HCT116 (cell line): ENCODE measurements around the gene GREB1L.

Experiments used
- EGR1 ChIP-seq: IDR thresholded peaks from 2 replicates; pipeline ENCODE4 v1.6.1; 2012; ENCODE audit warnings: low read depth
- EZH2 ChIP-seq: fragments of 200-600 bp; sonication (generic); IDR thresholded peaks from 2 replicates; pipeline ENCODE4 v1.6.1; 2017; ENCODE audit warnings: antibody characterized with exemption, mixed run types
- EZH2phosphoT487 ChIP-seq: fragments of 200-600 bp; IDR thresholded peaks from 2 replicates; pipeline ENCODE4 v1.6.1; 2018; ENCODE audit warnings: antibody characterized with exemption, borderline replicate concordance
- POLR2A ChIP-seq: IDR thresholded peaks from 2 replicates; pipeline ENCODE4 v1.7.0; 2011; ENCODE audit warnings: borderline replicate concordance; ENCODE audit not compliant: insufficient read depth, insufficient read length; ENCODE audit errors: extremely low read depth
- POLR2AphosphoS5 ChIP-seq: IDR thresholded peaks from 2 replicates; pipeline ENCODE4 v1.6.1; 2011; ENCODE audit warnings: mild to moderate bottlenecking, low read depth, low read length, moderate library complexity
- RAD21 ChIP-seq: IDR thresholded peaks from 2 replicates; pipeline ENCODE4 v1.6.1; 2012; ENCODE audit warnings: low read depth, mild to moderate bottlenecking
- SIN3A ChIP-seq: IDR thresholded peaks from 2 replicates; pipeline ENCODE4 v1.6.1; 2012; ENCODE audit warnings: low read depth
- YY1 ChIP-seq: IDR thresholded peaks from 2 replicates; pipeline ENCODE4 v1.6.1; 2011; ENCODE audit warnings: low read length, low read depth, moderate library complexity, mild to moderate bottlenecking; ENCODE audit not compliant: insufficient replicate concordance; ENCODE audit errors: extremely low read depth
- TF ChIP-seq, protein P1 (sequence below), 3 experiments: fragments of 200-600 bp in 1 of 3; sonication (generic) in 1 of 3; IDR thresholded peaks in 2 of 3; conservative IDR thresholded peaks in 1 of 3; 2 replicates each; pipeline ENCODE4 v1.5.1; 2012 to 2017; ENCODE audit warnings: low read depth in 2 of 3, low read length in 2 of 3, antibody characterized with exemption in 1 of 3, borderline replicate concordance in 1 of 3, control low read depth in 1 of 3, mild to moderate bottlenecking in 1 of 3, mixed read lengths in 1 of 3, mixed run types in 1 of 3, moderate library complexity in 1 of 3; ENCODE audit not compliant: insufficient read depth in 1 of 3

DNA sequence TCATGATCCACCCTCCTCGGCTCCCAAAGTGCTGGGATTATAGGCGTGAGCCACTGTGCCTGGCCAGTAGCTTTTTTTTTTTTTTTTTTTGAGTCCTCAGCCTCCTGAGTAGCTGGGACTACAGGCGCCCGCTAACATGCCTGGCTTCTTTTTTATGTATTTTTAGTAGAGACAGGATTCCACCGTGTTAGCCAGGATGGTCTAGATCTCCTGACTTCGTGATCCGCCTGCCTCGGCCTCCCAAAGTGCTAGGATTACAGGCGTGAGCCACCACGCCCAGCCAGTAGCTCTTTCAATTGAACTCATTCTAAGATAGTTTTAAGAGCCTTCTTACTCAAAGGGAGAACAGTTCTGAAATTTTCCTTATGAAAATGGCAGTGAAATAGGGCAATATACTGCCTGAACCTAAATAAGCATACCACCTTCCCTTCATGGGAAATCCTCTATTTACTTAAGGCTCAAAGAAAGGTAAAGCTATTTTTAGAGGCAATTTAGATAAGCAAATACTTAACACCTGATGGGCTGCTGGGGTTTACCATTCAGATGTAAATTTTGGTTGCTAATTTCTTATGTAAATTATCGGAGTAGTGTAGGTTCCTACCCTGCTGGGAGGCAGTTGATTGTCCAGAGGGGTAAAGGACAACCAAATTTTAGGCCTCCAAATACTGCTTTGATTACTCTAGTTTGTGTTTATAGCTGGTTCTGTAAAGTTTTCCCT, 144.7 kb downstream of the GREB1L start:
- TF ChIP-seq, protein P1, sequence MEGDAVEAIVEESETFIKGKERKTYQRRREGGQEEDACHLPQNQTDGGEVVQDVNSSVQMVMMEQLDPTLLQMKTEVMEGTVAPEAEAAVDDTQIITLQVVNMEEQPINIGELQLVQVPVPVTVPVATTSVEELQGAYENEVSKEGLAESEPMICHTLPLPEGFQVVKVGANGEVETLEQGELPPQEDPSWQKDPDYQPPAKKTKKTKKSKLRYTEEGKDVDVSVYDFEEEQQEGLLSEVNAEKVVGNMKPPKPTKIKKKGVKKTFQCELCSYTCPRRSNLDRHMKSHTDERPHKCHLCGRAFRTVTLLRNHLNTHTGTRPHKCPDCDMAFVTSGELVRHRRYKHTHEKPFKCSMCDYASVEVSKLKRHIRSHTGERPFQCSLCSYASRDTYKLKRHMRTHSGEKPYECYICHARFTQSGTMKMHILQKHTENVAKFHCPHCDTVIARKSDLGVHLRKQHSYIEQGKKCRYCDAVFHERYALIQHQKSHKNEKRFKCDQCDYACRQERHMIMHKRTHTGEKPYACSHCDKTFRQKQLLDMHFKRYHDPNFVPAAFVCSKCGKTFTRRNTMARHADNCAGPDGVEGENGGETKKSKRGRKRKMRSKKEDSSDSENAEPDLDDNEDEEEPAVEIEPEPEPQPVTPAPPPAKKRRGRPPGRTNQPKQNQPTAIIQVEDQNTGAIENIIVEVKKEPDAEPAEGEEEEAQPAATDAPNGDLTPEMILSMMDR (IDR thresholded peaks at IDR 0.05 in 2 of 3, conservative IDR thresholded peaks at IDR 0.05 in 1 of 3; ENCODE audit: borderline replicate concordance in 1 of 3, insufficient read depth in 1 of 3, low read depth in 2 of 3, low read length in 2 of 3) = no peak
- TF ChIP-seq POLR2A (no peak), POLR2AphosphoS5 (no peak), SIN3A (no peak), EGR1 (no peak), EZH2 (no peak), YY1 (no peak), EZH2phosphoT487 (no peak), RAD21 (no peak)
